ENCODE results near the gene WDFY4.

DNA sequence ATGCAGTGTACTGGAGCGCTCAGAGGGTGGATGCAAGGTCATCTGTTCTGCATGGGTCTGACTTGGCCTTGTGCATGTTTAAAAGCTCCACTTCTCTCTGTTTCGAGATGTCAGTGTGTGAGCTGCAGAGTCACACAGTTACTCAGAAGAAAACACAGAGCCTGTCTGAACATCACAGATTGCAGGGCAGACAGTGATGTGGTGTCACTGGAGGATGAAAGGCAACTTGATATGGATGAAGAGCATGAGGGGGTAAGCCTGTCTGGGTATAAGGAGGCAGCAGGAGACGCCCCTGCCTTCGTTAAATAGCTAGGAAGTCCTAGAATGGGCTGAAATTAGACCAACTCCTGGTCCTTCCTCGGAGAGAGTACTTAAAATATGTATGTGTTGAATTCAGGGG is 322.5 kb downstream of the WDFY4 start:
- TF ChIP-seq, protein P1, sequence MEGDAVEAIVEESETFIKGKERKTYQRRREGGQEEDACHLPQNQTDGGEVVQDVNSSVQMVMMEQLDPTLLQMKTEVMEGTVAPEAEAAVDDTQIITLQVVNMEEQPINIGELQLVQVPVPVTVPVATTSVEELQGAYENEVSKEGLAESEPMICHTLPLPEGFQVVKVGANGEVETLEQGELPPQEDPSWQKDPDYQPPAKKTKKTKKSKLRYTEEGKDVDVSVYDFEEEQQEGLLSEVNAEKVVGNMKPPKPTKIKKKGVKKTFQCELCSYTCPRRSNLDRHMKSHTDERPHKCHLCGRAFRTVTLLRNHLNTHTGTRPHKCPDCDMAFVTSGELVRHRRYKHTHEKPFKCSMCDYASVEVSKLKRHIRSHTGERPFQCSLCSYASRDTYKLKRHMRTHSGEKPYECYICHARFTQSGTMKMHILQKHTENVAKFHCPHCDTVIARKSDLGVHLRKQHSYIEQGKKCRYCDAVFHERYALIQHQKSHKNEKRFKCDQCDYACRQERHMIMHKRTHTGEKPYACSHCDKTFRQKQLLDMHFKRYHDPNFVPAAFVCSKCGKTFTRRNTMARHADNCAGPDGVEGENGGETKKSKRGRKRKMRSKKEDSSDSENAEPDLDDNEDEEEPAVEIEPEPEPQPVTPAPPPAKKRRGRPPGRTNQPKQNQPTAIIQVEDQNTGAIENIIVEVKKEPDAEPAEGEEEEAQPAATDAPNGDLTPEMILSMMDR (IDR thresholded peaks at IDR 0.05 in 2 of 3, conservative IDR thresholded peaks at IDR 0.05 in 1 of 3; ENCODE audit: insufficient read depth in 2 of 3, low read depth in 1 of 3, low read length in 3 of 3) = no peak
- TF ChIP-seq, protein P2, sequence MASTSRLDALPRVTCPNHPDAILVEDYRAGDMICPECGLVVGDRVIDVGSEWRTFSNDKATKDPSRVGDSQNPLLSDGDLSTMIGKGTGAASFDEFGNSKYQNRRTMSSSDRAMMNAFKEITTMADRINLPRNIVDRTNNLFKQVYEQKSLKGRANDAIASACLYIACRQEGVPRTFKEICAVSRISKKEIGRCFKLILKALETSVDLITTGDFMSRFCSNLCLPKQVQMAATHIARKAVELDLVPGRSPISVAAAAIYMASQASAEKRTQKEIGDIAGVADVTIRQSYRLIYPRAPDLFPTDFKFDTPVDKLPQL (IDR thresholded peaks at IDR 0.05; ENCODE audit: extremely low read depth, insufficient read length) = no peak
- TF ChIP-seq KAT7 (CRISPR knock-in tag; IDR thresholded peaks at IDR 0.05; ENCODE audit: borderline replicate concordance) = no peak
- no peak for TF ChIP-seq SIX5 (IDR thresholded peaks at IDR 0.05; ENCODE audit: borderline replicate concordance in 1 of 2, insufficient read depth in 1 of 2, low read depth in 1 of 2, low read length in 2 of 2)
- no peak for TF ChIP-seq ZNF561 (CRISPR knock-in tag; conservative IDR thresholded peaks at IDR 0.05)
- TF ChIP-seq, protein P3, sequence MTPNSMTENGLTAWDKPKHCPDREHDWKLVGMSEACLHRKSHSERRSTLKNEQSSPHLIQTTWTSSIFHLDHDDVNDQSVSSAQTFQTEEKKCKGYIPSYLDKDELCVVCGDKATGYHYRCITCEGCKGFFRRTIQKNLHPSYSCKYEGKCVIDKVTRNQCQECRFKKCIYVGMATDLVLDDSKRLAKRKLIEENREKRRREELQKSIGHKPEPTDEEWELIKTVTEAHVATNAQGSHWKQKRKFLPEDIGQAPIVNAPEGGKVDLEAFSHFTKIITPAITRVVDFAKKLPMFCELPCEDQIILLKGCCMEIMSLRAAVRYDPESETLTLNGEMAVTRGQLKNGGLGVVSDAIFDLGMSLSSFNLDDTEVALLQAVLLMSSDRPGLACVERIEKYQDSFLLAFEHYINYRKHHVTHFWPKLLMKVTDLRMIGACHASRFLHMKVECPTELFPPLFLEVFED (CRISPR knock-in tag; conservative IDR thresholded peaks at IDR 0.05) = no peak
